OCI-LY1 (cell line): ENCODE measurements around the gene STAT5B.

Experiments
- H2AFZ ChIP-seq: fragments of 200-600 bp; sonication (generic), shearing (Covaris generic); 2 replicates; pipeline ENCODE4 v1.6.0; 2014; ENCODE audit warnings: antibody characterized with exemption, mild to moderate bottlenecking, low read length
- H3F3A ChIP-seq: fragments of 200-600 bp; sonication (generic), shearing (Covaris generic); 2 replicates; pipeline ENCODE4 v1.6.0; 2014; ENCODE audit warnings: mild to moderate bottlenecking, antibody characterized with exemption, low read length, moderate library complexity; ENCODE audit not compliant: insufficient read depth
- H3K27ac ChIP-seq: fragments of 200-600 bp; sonication (generic); 2 replicates; pipeline ENCODE4 v1.5.1; 2014; ENCODE audit warnings: low read length, mixed run types, mild to moderate bottlenecking, low read depth; ENCODE audit not compliant: poor library complexity, severe bottlenecking
- H3K27me3 ChIP-seq: fragments of 200-600 bp; sonication (generic); 2 replicates; pipeline ENCODE4 v1.6.0; 2014; ENCODE audit warnings: antibody characterized with exemption, mild to moderate bottlenecking, low read length, moderate library complexity; ENCODE audit not compliant: insufficient read depth
- H3K36me3 ChIP-seq: fragments of 200-600 bp; sonication (generic); 2 replicates; pipeline ENCODE4 v1.6.1; 2014; ENCODE audit warnings: mild to moderate bottlenecking, antibody characterized with exemption, low read length, moderate library complexity, mixed read lengths; ENCODE audit not compliant: insufficient read depth
- H3K4me1 ChIP-seq: fragments of 200-600 bp; sonication (generic); 2 replicates; pipeline ENCODE4 v1.5.1; 2014; ENCODE audit warnings: mild to moderate bottlenecking, low read length, moderate library complexity; ENCODE audit not compliant: insufficient read depth, severe bottlenecking
- H3K4me2 ChIP-seq: fragments of 200-600 bp; sonication (generic), shearing (Covaris generic); 2 replicates; pipeline ENCODE4 v1.6.1; 2014; ENCODE audit warnings: low read length
- H3K4me3 ChIP-seq: fragments of 200-600 bp; sonication (generic); 2 replicates; pipeline ENCODE4 v1.5.1; 2014; ENCODE audit warnings: low read length, low read depth, mild to moderate bottlenecking, mixed read lengths; ENCODE audit not compliant: poor library complexity, severe bottlenecking
- H3K79me2 ChIP-seq: fragments of 200-600 bp; shearing (Covaris generic); 2 replicates; pipeline ENCODE4 v1.6.1; 2016; ENCODE audit warnings: mixed run types, low read length, mixed read lengths; ENCODE audit not compliant: insufficient read depth
- H3K9ac ChIP-seq: fragments of 200-600 bp; sonication (generic), shearing (Covaris generic); 2 replicates; pipeline ENCODE4 v1.6.1; 2014; ENCODE audit warnings: mild to moderate bottlenecking, low read length, mixed read lengths
- H3K9me2 ChIP-seq: fragments of 200-600 bp; sonication (generic), shearing (Covaris generic); 2 replicates; pipeline ENCODE4 v1.6.1; 2014; ENCODE audit warnings: low read depth, mild to moderate bottlenecking, low read length, mixed read lengths
- H3K9me3 ChIP-seq: fragments of 200-600 bp; shearing (Covaris generic); 2 replicates; pipeline ENCODE4 v1.6.1; 2014; ENCODE audit warnings: low read length, mixed read lengths
- H4K20me1 ChIP-seq: fragments of 200-600 bp; sonication (generic), shearing (Covaris generic); 2 replicates; pipeline ENCODE4 v1.6.0; 2016; ENCODE audit warnings: mild to moderate bottlenecking, low read length; ENCODE audit not compliant: insufficient read depth
- CTCF ChIP-seq: fragments of 200-600 bp; sonication (generic), shearing (Covaris generic); IDR thresholded peaks from 2 replicates; pipeline ENCODE4 v1.5.1; 2017; ENCODE audit warnings: mild to moderate bottlenecking, antibody characterized with exemption, low read length, moderate library complexity, mixed read lengths
- EZH2 ChIP-seq: fragments of 200-600 bp; sonication (generic), shearing (Covaris generic); IDR thresholded peaks from 2 replicates; pipeline ENCODE4 v1.8.0; 2017; ENCODE audit warnings: borderline replicate concordance, mixed run types, mild to moderate bottlenecking, antibody characterized with exemption, low read length, moderate library complexity, mixed read lengths

The STAT5B gene

GRCh38 chr17:42167807-42168206, 108.4 kb downstream of the STAT5B start:
- Histone ChIP-seq H3K27ac (no peak overlapping the region), H3K9ac (no peak overlapping the region), H3K9me3 (no peaks in the 10 kb centered on the region), H3K27me3 (no peaks in the 10 kb centered on the region; the same call in 1 of the 2 replicates), H3K4me1 (no peaks in the 10 kb centered on the region), H4K20me1 (no peaks in the 10 kb centered on the region), H3F3A (no peaks in the 10 kb centered on the region), H3K9me2 (no peaks in the 10 kb centered on the region), H3K36me3 (no peaks in the 10 kb centered on the region), H2AFZ (no peak overlapping the region), H3K79me2 (no peaks in the 10 kb centered on the region), H3K4me2 (no peak overlapping the region), H3K4me3 (no peak overlapping the region)
- no peak for TF ChIP-seq EZH2
- TF ChIP-seq CTCF = no peak

DNA sequence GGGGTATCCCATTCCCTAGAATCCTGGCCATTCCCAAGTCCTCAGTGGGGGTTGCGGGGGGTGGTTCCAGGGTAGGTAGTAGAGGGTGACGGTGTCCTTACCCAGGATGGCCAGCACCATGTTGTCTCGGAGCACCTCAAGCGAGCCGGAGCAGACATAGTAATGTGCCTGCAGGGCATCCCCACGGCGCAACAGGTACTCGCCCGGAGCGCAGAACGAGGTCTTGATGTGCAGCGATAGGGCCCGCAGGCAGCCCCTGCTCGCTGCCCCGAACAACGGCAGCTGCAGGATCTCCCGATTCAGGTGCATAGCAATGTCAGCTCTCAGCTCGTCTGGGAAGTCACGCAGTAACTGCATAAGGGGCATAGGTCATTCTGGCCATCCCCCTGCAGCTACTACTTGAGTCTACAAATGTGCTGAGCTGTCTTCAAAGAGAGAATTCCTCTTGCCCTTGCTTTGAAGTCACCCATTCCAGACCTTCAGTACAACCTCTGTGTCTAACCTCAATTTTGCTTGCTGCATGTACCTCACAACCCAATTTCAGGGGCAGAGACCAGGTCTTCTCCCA, 109.9 kb downstream of the STAT5B start:
- H3K9me2 ChIP-seq = no peaks in the 10 kb centered on the region
- H3K9me3 ChIP-seq = no peaks in the 10 kb centered on the region
- no peaks in the 10 kb centered on the region for H3K4me1 ChIP-seq
- H3K9ac ChIP-seq = no peak overlapping the region
- H3K4me2 ChIP-seq = no peak overlapping the region
- H3K27me3 ChIP-seq = no peaks in the 10 kb centered on the region
- no peaks in the 10 kb centered on the region for H3F3A ChIP-seq
- H4K20me1 ChIP-seq = no peaks in the 10 kb centered on the region
- H3K4me3 ChIP-seq = no peak overlapping the region
- no peaks in the 10 kb centered on the region for H3K36me3 ChIP-seq
- TF ChIP-seq CTCF (no peak), EZH2 (no peak)
- H2AFZ ChIP-seq = no peak overlapping the region
- no peak overlapping the region for H3K27ac ChIP-seq
- no peaks in the 10 kb centered on the region for H3K79me2 ChIP-seq

- no peaks in the 10 kb centered on the region for H3K79me2 ChIP-seq
- no peak for TF ChIP-seq EZH2
- no peak for TF ChIP-seq CTCF
- H3K4me3 ChIP-seq = no peak overlapping the region
- H3K4me1 ChIP-seq = no peaks in the 10 kb centered on the region
- H3K4me2 ChIP-seq = no peak overlapping the region
- H3F3A ChIP-seq = no peaks in the 10 kb centered on the region
- no peak overlapping the region for H3K9ac ChIP-seq
- H3K27me3 ChIP-seq = no peaks in the 10 kb centered on the region
- H3K36me3 ChIP-seq = no peaks in the 10 kb centered on the region
- no peaks in the 10 kb centered on the region for H4K20me1 ChIP-seq
- H3K9me2 ChIP-seq = no peaks in the 10 kb centered on the region
- H2AFZ ChIP-seq = no peak overlapping the region
- H3K27ac ChIP-seq = no peak overlapping the region
- H3K9me3 ChIP-seq = no peaks in the 10 kb centered on the region
Observed at GRCh38 chr17:42165751-42166150, 110.4 kb downstream of the STAT5B start.
